SK-N-MC (cell line): ENCODE data around the gene PTGDS.

ENCODE experiments used
- DNase-seq: peaks from one replicate; pipeline ENCODE4 v3.0.0-alpha.2; 2011; ENCODE audit warnings: low read depth, low spot score
- H3K27ac ChIP-seq: fragments of 200-600 bp; sonication (generic); 2 replicates; pipeline ENCODE4 v1.5.1; 2016; ENCODE audit warnings: mixed run types
- H3K36me3 ChIP-seq: fragments of 200-600 bp; sonication (generic); 2 replicates; pipeline ENCODE4 v1.6.1; 2017; ENCODE audit warnings: antibody characterized with exemption, low read length, mixed read lengths; ENCODE audit not compliant: insufficient read depth
- H3K4me3 ChIP-seq: fragments of 200-600 bp; sonication (generic); 2 replicates; pipeline ENCODE4 v1.5.1; 2016
- H3K9ac ChIP-seq: fragments of 200-600 bp; sonication (generic); 2 replicates; pipeline ENCODE4 v1.8.0; 2017; ENCODE audit warnings: mixed run types, mixed read lengths; ENCODE audit not compliant: insufficient read length
- H3K9me3 ChIP-seq: fragments of 200-600 bp; sonication (generic); 2 replicates; pipeline ENCODE4 v1.6.1; 2017; ENCODE audit warnings: low read depth, mild to moderate bottlenecking, antibody characterized with exemption, low read length, moderate library complexity, mixed read lengths
- EZH2 ChIP-seq: fragments of 200-600 bp; sonication (generic); IDR thresholded peaks from one replicate; pipeline ENCODE4 v1.6.1; 2017; ENCODE audit warnings: antibody characterized with exemption
- FOXP2 ChIP-seq: optimal IDR thresholded peaks from 2 replicates; pipeline ENCODE3; 2011; ENCODE audit warnings: mild to moderate bottlenecking, moderate library complexity; ENCODE audit not compliant: insufficient read depth; ENCODE audit errors: extremely low read length, control extremely low read depth
- POLR2AphosphoS5 ChIP-seq: IDR thresholded peaks from 2 replicates; pipeline ENCODE4 v1.6.1; 2012; ENCODE audit warnings: mild to moderate bottlenecking, low read depth, low read length, borderline replicate concordance

Gene PTGDS

DNA sequence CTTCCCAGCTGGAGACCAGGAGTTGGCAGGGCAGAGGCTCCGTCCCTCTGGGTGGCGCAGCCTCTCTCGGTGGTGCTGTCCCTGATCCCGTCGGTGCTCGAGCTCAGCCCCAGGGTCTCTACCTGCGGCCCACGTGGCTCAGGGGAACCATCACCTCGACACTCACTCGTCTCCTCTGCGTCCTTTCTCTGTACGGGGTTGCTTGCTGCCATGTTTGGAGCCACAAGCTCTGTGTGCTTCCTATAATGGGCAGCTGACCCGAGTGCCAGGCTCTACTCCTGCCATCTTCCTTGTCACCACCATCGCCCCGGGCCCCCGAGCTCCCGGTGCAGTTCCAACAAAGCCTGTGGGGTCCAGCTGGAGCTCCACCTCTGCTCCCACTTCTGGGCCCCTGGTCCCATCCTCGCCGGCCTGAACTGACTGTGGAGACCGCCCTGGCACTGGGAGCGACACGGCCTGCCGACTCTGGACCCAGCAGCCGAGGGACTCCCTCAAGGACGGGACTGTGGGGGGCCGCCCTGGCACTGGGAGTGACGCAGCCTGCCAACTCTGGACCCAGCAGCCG is 37.8 kb upstream of the PTGDS start:
- no peaks in the 10 kb centered on the region for H3K9me3 ChIP-seq
- H3K27ac ChIP-seq = no peak overlapping the region
- H3K4me3 ChIP-seq = no peak overlapping the region
- peaks cover 30% of the 10 kb centered on the region; the same call in 1 of the 2 replicates for H3K36me3 ChIP-seq
- no peak overlapping the region for H3K9ac ChIP-seq
- TF ChIP-seq EZH2 (no peak), POLR2AphosphoS5 (peak; percentile 15; the same call in 1 of the 2 replicates), FOXP2 (no peak)
- DNase-seq = no peak

DNA sequence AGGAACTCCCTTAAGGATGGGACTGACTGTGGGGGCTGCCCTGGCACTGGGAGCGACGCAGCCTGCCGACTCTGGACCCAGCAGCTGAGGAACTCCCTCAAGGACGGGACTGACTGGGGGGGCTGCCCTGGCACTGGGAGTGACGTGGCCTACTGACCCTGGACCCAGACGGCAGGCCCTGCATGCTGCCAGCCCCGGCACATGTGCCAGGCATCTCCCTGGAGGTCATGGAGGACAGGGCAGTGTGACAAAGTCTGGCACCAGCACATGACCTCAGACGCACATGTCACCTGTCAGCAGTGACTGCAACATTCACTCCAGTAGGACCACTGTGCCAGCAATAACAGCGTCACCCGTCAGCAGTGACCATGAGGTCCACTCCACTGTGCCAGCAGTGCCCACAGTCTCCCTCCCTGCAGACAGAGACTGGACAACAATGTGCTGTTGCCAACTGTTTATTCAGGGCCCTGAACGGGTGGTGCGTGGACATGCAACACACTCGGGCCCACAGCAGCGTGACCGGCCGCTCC is 37.2 kb upstream of the PTGDS start:
- Histone ChIP-seq H3K9me3 (no peaks in the 10 kb centered on the region), H3K27ac (no peak overlapping the region), H3K36me3 (peaks cover 30% of the 10 kb centered on the region; the same call in 1 of the 2 replicates), H3K4me3 (no peak overlapping the region), H3K9ac (no peak overlapping the region)
- no peak for DNase-seq
- TF ChIP-seq EZH2 (no peak), FOXP2 (no peak), POLR2AphosphoS5 (no peak)

DNA sequence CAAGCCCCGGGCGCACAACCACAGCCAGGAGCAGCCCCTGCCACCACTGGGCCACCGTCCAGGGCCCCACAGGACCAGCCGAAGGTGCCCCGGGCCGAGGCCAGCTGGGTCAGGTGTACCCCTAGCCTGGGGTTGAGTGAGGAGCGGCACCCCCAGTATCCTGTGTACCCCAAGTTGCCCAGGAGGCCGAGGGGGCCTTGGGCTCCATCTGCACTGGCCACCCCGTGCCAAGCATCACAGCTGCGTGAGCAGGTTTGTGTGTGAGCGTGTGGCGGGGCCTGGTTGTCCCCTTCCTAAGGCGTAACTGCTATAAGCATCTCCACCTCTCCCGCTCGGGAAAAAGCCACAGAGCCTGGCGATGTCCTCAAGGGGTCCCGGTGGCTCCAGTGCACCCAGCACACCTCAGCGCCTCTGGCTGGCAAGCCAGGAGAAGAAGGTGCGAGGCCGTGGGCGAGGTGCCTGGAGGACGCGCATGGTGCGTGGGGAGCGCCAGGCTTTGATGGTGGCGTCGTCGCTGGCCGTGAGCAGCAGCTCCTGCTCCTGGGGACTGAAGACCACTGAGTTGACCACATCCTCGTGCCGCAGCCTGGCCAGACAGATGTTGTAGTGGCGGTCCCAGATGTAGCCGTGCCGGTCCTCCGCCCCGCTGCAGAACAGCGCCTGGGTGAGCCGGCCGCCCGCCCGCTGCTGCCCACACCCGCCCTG is 36.6 kb upstream of the PTGDS start:
- H3K9ac ChIP-seq = no peak overlapping the region
- H3K4me3 ChIP-seq = no peak overlapping the region
- no peak for TF ChIP-seq EZH2
- TF ChIP-seq FOXP2 = no peak
- TF ChIP-seq POLR2AphosphoS5 = no peak
- DNase-seq = no peak
- no peak overlapping the region for H3K27ac ChIP-seq
- H3K36me3 ChIP-seq = peaks cover 30% of the 10 kb centered on the region; the same call in 1 of the 2 replicates
- no peaks in the 10 kb centered on the region for H3K9me3 ChIP-seq

DNA sequence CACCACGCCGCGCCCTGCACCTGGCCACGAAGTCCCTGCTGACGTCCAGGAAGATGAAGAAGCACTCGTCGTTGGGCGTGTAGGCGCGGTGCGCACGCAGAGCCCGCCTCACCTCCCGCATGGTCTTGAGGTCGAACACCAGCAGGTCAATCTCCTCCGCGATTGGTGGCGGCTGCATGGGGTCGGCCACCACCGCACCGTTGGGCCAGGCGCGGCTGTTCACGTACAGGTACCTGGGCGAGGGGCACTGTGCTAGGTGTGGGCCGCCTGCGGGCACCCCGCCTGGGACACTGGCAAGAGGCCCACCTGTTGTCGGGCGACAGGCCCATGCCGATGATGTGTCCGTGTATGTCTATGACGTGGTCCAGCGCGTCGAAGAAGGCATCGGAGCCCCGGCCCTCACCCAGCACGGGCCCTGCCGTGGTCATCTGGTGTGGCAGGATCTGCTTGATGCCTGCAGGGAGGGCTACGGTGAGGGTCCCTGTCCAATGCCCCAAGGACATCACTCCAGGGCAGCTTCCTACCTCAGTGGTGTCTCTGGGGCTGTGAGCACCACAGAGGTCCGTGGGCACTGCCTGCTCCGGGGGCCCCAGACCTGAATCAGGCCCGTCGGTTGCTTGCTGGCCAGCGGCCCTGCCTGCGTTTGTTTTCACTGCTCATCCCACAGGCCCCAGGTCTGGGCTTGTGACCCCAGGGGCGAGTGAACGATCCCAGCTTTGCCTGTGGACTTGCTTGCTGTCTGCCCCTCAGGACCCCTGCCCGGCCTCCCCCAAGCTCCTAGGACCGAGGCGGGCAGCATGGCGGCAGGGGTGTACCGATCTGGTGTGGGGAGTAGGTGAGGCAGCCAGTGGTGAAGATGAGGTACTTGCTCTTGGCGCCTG is 35.8 kb upstream of the PTGDS start:
- no peak for DNase-seq
- TF ChIP-seq EZH2 (no peak), POLR2AphosphoS5 (no peak)

DNA sequence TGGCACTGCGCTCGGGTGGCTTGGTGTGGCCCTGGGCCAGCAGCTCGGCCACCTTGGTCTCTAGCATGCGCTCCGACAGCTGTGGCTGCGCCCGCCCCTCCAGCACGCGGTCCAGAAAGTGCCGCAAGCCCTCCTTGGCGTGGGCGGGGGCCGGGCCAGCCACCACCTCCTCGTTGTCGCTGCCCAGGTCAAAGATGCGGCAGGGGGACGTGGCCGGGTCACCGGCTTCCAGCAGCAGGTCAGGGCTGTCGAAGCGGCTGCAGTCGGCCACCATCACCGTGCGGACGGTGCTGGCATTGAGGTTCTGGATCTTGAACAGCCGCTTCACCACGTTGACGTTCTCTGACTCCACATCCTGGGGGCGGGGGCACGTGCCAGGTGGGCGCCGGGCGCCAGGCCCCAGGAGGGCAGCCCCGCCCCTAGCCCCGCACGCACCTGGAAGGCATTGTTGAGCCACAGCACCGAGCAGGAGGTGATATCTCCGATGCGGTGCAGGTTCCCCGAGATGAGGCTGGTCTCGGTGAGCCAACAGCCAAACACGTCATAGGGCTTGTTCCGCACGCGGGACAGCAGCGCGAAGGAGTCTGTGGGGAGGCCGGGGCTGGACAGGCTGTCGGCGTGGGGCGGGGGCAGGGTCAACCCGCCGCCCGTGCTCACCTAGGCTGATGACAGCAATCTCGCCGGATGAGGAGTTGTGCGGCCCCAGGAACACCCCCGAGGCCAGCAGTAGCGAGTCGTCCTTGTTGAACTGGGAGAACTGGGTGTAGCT is 35.0 kb upstream of the PTGDS start:
- H3K36me3 ChIP-seq = peaks cover 30% of the 10 kb centered on the region; the same call in 1 of the 2 replicates
- no peaks in the 10 kb centered on the region for H3K9me3 ChIP-seq
- H3K4me3 ChIP-seq = no peak overlapping the region
- H3K9ac ChIP-seq = no peak overlapping the region
- TF ChIP-seq EZH2 (no peak), POLR2AphosphoS5 (no peak), FOXP2 (no peak)
- no peak for DNase-seq
- H3K27ac ChIP-seq = no peak overlapping the region

More for the DNA sequence above, 35.8 kb upstream of the PTGDS start:
- H3K36me3 ChIP-seq = peaks cover 30% of the 10 kb centered on the region; the same call in 1 of the 2 replicates
- H3K4me3 ChIP-seq = no peak overlapping the region
- H3K9me3 ChIP-seq = no peaks in the 10 kb centered on the region
- no peak overlapping the region for H3K27ac ChIP-seq
- H3K9ac ChIP-seq = no peak overlapping the region

DNA sequence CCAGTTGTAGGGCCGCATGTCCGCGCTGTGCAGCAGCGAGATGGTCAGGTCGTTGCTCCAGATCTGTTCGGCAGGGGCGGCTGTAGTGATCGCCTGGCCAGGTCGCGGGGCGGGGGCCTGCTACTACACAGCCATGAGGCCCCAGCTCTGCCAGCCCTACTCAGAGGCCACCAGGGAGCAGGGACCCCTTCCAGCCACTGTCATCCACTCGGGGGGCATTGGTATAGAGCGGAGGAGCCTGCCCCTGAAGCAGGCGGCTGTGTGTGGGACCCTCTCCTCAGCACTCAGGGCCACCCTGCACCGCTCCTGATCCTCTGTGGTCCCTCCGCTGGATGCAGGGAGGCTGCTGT is 34.4 kb upstream of the PTGDS start:
- H3K9ac ChIP-seq = no peak overlapping the region
- no peak for DNase-seq
- no peak for TF ChIP-seq FOXP2
- TF ChIP-seq POLR2AphosphoS5 = no peak
- TF ChIP-seq EZH2 = no peak

DNA sequence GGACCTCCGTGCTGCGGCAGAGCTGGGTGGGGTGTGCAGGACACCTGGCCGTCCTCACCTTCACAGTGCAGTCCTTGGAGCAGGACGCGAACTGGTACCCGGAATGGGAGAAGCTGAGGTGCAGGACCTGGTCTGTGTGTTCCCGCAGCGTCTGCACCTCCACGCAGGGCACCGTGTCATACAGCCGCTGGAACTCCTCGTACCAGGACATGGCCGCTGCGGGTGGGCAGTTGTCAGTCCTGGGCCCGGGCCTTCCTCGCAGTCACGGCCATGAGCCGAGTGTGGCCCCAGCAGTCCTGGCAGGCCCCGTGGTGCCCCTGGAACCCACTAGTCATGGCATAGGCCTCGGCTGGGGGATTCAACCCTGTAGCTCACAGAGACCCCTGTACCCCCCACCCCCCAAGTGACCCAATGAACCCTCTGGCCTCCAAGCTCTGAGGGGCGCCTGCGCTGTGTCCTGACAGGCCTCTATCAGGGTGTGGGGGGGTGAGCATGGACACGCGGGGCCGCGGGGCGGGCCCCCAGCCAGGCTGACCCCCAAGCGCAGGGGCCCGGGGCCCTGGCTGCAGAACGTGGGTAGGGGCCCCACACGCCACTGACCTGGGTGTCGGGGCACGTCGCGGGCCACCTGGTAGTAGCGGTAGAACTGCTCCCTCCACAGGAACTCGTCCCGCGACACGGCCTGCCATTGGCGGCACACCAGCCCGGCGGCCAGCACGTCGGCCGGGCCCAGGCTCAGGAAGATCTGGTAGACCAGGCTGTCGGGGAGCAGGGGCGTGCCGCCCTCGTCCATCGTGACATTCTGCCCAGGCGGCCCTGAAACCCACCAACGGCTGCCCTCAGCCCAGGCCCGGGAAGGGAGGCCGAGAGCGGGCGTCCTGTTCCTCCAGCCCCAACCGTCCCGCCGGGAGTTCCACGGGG is 33.8 kb upstream of the PTGDS start:
- peak overlapping the region; percentile 88 for H3K4me3 ChIP-seq
- DNase-seq = no peak
- H3K9me3 ChIP-seq = no peaks in the 10 kb centered on the region
- H3K9ac ChIP-seq = peak overlapping the region; percentile 86
- H3K36me3 ChIP-seq = peaks cover 30% of the 10 kb centered on the region; the same call in 1 of the 2 replicates
- no peak overlapping the region for H3K27ac ChIP-seq
- TF ChIP-seq EZH2 = no peak
- TF ChIP-seq FOXP2 = no peak
- TF ChIP-seq POLR2AphosphoS5 = peak; percentile 36; the same call in 1 of the 2 replicates

More for the DNA sequence above, 34.4 kb upstream of the PTGDS start:
- Histone ChIP-seq H3K4me3 (peak overlapping the region; percentile 88), H3K9me3 (no peaks in the 10 kb centered on the region), H3K27ac (no peak overlapping the region), H3K36me3 (peaks cover 30% of the 10 kb centered on the region; the same call in 1 of the 2 replicates)
